Heart right ventricle (tissue), 16 donors: ENCODE measurements around the gene GRIN2C. TPM values are rescaled to one million over a fixed set of nuclear protein-coding genes. Genes with fewer than 3 reads are reported as not detected.

ENCODE experiments used
- ATAC-seq, 8 donors: fragments of 200-7000 bp; cut with Tn5 transposase; one replicate each; pipeline ENCODE4 v1.9.1; 2020; ENCODE audit warnings: mild to moderate bottlenecking in 8 of 8, moderate library complexity in 8 of 8, moderate number of reproducible peaks in 1 of 8
- DNase-seq, 2 donors: peaks; one replicate each; pipeline ENCODE4 v3.0.0-alpha.2; 2020
- H3K27ac ChIP-seq, 10 donors: fragments of 200-600 bp; sonication (generic) in 2 of 10; one replicate each; pipeline versions ENCODE4 v1.5.0 to v1.8.0; 2020 to 2022; ENCODE audit warnings: mild to moderate bottlenecking in 3 of 10
- H3K27me3 ChIP-seq, 7 donors: fragments of 200-600 bp; one replicate each; pipeline ENCODE4 v1.8.0; 2021 to 2022; ENCODE audit warnings: mild to moderate bottlenecking in 2 of 7
- H3K36me3 ChIP-seq, 9 donors: fragments of 200-600 bp; sonication (generic) in 1 of 9; one replicate each; pipeline versions ENCODE4 v1.5.0 to v1.8.0; 2020 to 2022; ENCODE audit warnings: mild to moderate bottlenecking in 2 of 9
- H3K4me1 ChIP-seq, 9 donors: fragments of 200-600 bp; sonication (generic) in 1 of 9; one replicate each; pipeline versions ENCODE4 v1.5.0 to v1.8.0; 2020 to 2022; ENCODE audit warnings: mild to moderate bottlenecking in 4 of 9
- H3K4me3 ChIP-seq, 10 donors: fragments of 200-600 bp; sonication (generic) in 2 of 10; one replicate each; pipeline versions ENCODE4 v1.5.0 to v1.8.0; 2020 to 2022; ENCODE audit warnings: mild to moderate bottlenecking in 7 of 10, moderate library complexity in 2 of 10
- H3K9me3 ChIP-seq, 11 donors: fragments of 200-600 bp in 10 of 11; sonication (generic) in 2 of 11; one replicate each; pipeline versions ENCODE4 v1.5.0 to v1.8.0; 2013 to 2022; ENCODE audit warnings: mild to moderate bottlenecking in 2 of 11, control low read depth in 1 of 11, moderate library complexity in 1 of 11
- WGBS, 2 donors: extraction: QIAGEN DNeasy Blood & Tissue Kit; methylation state at CpG; one replicate each; pipeline ENCODE4 v1.1.7; 2013; ENCODE audit warnings: inconsistent platforms in 1 of 2; 5-methylcytosine and 5-hydroxymethylcytosine counted together
- intact Hi-C, 10 donors: fragments of 100-400 bp; cut with DNase I; formaldehyde crosslinking; loops; one replicate each; pipeline versions ENCODE4 v1.11.1 to v1.14.2; 2022
- polyA plus RNA-seq, 2 donors: library from polyadenylated mRNA; stranded (reverse); fragments of 200-250 nt; gene quantifications; one replicate each; pipeline ENCODE4 v1.2.3, GENCODE V29; 2013
- total RNA-seq, 10 donors: library from RNA; stranded (reverse); fragmentation: NEBNext Ultra II Directional in 3 of 10; extraction: Animal tissue kit (Norgen Biotek cat#: 25700) in 3 of 10; gene quantifications; one replicate each; pipeline versions ENCODE4 v1.2.1 to v1.2.4, GENCODE V29; 2021 to 2023
- TF ChIP-seq, protein P1 (sequence below), 9 donors: fragments of 200-600 bp; sonication (generic) in 2 of 9; IDR thresholded peaks; one replicate each; pipeline versions ENCODE4 v1.5.0 to v1.8.0; 2021 to 2022; ENCODE audit warnings: antibody characterized with exemption in 9 of 9, mild to moderate bottlenecking in 5 of 9, moderate library complexity in 1 of 9
- donor health status: Arrhythmogenic right ventricular cardiomyopathy.
- donor health status: ischemic (EF 13 %, LVEDD 7.1; RV severe dilation, severe dysfunction).
- donor health status: healthy with polysubstance abuse.
- donor health status: DM: no; HTN: yes; CAD: no.
- donor health status: DM: no; HTN: no; CAD: no.
- donor health status: ischemic (EF 25% LVEDD 6.9; RV normal size, moderate dysfunction).
- donor health status: ischemic (EF 25% LVEDD 5.7; RV mildly dilated, moderate dysfunction).
- donor health status: healthy.
- donor health status: DM: yes; HTN: yes; CAD: no.
- donor health status: Ischemic cardiomyopathy.
- donor health status: ischemic (EF 35%, LVEDD 5.7; RV mildly dilated, moderate dysfunction).
- donor health status: nonischemic (EF 11% LVEDD 7.7; RV severe dilation, severe dysfunction).
- donor health status: DM: yes; HTN: yes; CAD: no.
- donor health status: PGD.
- donor health status: ischemic (EF 29% LVEDD 5.4; RV normal size, mild dysfunction).
- donor health status: nonischemic (EF 23%, LVEDD 6.1; RV moderate dilation, normal function).

GRIN2C gene
- total and polyA plus RNA-seq, 12 donors, result 0.13 to 0.66 (median 0.31) TPM

DNA sequence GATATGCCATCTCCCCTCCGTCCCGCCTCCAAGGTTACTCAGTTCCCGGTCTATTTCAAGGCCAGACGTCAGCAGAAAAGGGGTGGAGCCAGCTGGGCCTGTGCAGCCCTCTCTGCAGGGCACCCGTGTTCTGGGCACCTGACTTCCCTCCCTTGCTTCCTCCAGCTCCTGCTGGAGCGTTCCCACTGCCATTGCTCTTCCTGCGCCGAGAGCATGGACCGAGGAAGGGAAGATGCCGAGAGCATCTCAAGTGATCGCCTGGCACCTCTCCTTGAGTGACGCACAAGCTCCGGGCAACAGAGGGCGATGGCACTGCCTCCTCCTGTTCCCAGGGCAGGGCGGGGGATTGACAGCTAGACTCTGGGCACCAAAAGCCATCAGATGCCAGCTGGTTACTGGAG lies 54.1 kb downstream of the GRIN2C start:
- Histone ChIP-seq H3K27ac (no peak overlapping the region), H3K27me3 (no peaks in the 10 kb centered on the region), H3K9me3 (no peaks in the 10 kb centered on the region), H3K4me3 (no peak overlapping the region), H3K36me3 (peaks cover 0 to 52% (median 0%) of the 10 kb centered on the region in 9 donors), H3K4me1 (peaks cover 0 to 20% (median 0%) of the 10 kb centered on the region in 9 donors)
- 66 to 72% methylated on average over 15 of the region's 15 CpGs for WGBS, 2 donors
- TF ChIP-seq, protein P1, sequence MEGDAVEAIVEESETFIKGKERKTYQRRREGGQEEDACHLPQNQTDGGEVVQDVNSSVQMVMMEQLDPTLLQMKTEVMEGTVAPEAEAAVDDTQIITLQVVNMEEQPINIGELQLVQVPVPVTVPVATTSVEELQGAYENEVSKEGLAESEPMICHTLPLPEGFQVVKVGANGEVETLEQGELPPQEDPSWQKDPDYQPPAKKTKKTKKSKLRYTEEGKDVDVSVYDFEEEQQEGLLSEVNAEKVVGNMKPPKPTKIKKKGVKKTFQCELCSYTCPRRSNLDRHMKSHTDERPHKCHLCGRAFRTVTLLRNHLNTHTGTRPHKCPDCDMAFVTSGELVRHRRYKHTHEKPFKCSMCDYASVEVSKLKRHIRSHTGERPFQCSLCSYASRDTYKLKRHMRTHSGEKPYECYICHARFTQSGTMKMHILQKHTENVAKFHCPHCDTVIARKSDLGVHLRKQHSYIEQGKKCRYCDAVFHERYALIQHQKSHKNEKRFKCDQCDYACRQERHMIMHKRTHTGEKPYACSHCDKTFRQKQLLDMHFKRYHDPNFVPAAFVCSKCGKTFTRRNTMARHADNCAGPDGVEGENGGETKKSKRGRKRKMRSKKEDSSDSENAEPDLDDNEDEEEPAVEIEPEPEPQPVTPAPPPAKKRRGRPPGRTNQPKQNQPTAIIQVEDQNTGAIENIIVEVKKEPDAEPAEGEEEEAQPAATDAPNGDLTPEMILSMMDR (IDR thresholded peaks at IDR 0.05), result no peak
- DNase-seq (peak; percentile 33 to 53), ATAC-seq (peak; percentile 25 to 90 (median 82))
- intact Hi-C loops, result no loop called here

DNA sequence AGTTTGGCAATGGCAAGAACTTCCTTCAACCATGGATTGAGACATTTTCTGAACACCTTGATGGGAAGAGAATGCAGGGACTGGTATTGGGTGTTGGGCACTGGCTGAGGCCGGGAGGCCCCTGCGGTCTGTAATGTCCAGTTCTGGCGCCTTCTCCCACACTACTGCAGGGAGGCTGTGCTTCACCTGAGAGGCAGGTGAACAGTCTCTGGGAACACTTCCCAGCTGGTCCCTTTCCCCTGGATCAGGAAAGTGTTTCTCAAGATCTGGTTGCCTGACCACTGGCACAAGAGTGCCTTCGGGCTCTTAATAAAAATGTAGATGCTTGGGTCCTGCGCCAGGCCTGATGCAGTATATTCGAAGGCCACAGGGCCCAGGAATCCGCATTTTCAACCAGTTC lies 55.0 kb downstream of the GRIN2C start:
- TF ChIP-seq, protein P1 (IDR thresholded peaks at IDR 0.05), result no peak
- peaks cover 0 to 20% (median 0%) of the 10 kb centered on the region in 9 donors for H3K4me1 ChIP-seq
- H3K36me3 ChIP-seq, result peaks cover 0 to 56% (median 3%) of the 10 kb centered on the region in 9 donors
- H3K27ac ChIP-seq, result no peak overlapping the region
- no peak for ATAC-seq
- H3K4me3 ChIP-seq, result no peak overlapping the region
- WGBS, 2 donors, result 97 to 99% methylated on average over 7 of the region's 7 CpGs
- no peaks in the 10 kb centered on the region for H3K9me3 ChIP-seq
- H3K27me3 ChIP-seq, result no peaks in the 10 kb centered on the region
- DNase-seq, result no peak
- intact Hi-C loops, result no loop called here

DNA sequence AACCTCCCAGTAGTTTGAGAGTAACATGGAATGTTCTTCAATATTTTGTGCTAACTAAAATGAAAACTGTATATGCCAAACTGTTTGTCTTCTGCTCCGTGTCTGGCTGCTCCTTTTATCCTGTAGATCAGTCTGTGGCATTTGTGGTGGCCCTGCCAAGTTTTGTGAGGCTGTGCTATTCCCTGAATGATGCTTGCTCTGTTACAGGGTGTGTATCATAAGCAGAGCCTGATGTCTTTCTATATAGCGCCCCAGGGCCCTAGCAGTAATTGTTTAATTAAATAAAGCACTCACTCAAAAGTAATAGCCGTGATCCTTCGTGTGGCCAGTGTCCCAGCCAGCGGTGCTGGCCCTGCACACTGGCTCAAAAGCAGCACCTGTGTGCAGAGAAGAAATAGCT lies 55.7 kb downstream of the GRIN2C start:
- H3K9me3 ChIP-seq, result no peaks in the 10 kb centered on the region
- H3K27me3 ChIP-seq, result no peaks in the 10 kb centered on the region
- WGBS, 2 donors, result 85 to 89% methylated on average over 5 of the region's 5 CpGs
- TF ChIP-seq, protein P1 (IDR thresholded peaks at IDR 0.05), result no peak
- intact Hi-C loops, result no loop called here
- no peak overlapping the region for H3K4me3 ChIP-seq
- no peak overlapping the region for H3K27ac ChIP-seq
- peaks cover 0 to 15% (median 0%) of the 10 kb centered on the region in 9 donors for H3K4me1 ChIP-seq
- peaks cover 0 to 63% (median 10%) of the 10 kb centered on the region in 9 donors for H3K36me3 ChIP-seq
- ATAC-seq (no peak), DNase-seq (no peak)

DNA sequence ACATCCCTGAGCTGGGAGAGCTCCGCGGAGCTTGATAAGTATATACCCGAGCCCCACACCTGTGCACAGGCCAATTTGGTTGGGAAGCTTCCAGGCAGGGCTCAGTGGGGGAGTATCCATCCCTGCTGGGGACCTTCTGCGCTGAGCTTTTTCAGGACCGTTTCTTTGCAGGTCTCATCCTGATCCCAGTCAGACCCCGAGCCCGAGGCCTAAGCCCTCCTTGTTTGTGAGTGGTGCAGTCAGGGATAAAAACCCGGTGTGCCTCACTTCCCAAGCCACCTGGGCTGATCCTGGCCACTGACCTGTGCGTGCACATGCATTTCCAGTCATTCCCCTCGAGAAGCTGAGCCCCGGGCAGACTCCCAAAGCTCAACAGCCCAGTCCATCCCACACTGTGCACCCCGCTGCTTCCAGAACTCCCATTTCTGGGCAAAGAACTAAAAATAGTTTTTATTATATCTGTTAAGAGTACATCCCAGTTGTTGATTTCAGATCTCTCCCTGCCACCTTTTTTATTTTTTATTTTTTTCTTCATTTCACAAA lies 56.2 kb downstream of the GRIN2C start:
- H3K27me3 ChIP-seq, result no peaks in the 10 kb centered on the region
- DNase-seq (no peak), ATAC-seq (no peak)
- TF ChIP-seq, protein P1 (IDR thresholded peaks at IDR 0.05), result no peak
- no peak overlapping the region for H3K4me3 ChIP-seq
- WGBS, 2 donors, result 90 to 91% methylated on average over 12 of the region's 12 CpGs
- peaks cover 0 to 10% (median 0%) of the 10 kb centered on the region in 9 donors for H3K4me1 ChIP-seq
- H3K9me3 ChIP-seq, result no peaks in the 10 kb centered on the region
- H3K27ac ChIP-seq, result no peak overlapping the region
- intact Hi-C loops, result no loop called here
- H3K36me3 ChIP-seq, result peaks cover 0 to 67% (median 10%) of the 10 kb centered on the region in 9 donors
